KMS-11 (cell line): ENCODE data around the gene TVP23A.

Source experiments
- H2AFZ ChIP-seq: fragments of 200-600 bp; sonication (generic); 2 replicates; pipeline ENCODE4 v1.6.1; 2016; ENCODE audit warnings: antibody characterized with exemption, mixed run types, low read depth
- H3K27ac ChIP-seq: fragments of 200-600 bp; sonication (generic); 2 replicates; pipeline ENCODE4 v1.6.1; 2016; ENCODE audit warnings: mild to moderate bottlenecking, mixed run types
- H3K27me3 ChIP-seq: fragments of 200-600 bp; sonication (generic); 2 replicates; pipeline ENCODE4 v1.6.1; 2017; ENCODE audit warnings: mild to moderate bottlenecking, low read depth, mixed run types, moderate library complexity; ENCODE audit not compliant: insufficient read depth
- H3K36me3 ChIP-seq: fragments of 200-600 bp; sonication (generic); 2 replicates; pipeline ENCODE4 v1.6.1; 2017; ENCODE audit warnings: mild to moderate bottlenecking, mixed run types; ENCODE audit not compliant: insufficient read depth
- H3K4me1 ChIP-seq: fragments of 200-600 bp; sonication (generic); 2 replicates; pipeline ENCODE4 v1.6.1; 2016; ENCODE audit warnings: mild to moderate bottlenecking, low read depth, mixed run types; ENCODE audit not compliant: poor library complexity, severe bottlenecking
- H3K4me2 ChIP-seq: fragments of 200-600 bp; sonication (generic); 2 replicates; pipeline ENCODE4 v1.7.0; 2016; ENCODE audit warnings: mild to moderate bottlenecking, mixed run types
- H3K4me3 ChIP-seq: fragments of 200-600 bp; sonication (generic); IDR thresholded peaks from 2 replicates; pipeline ENCODE4 v1.6.1; 2017; ENCODE audit warnings: low read depth, low read length, mixed read lengths; ENCODE audit not compliant: insufficient read depth
- H3K79me2 ChIP-seq: fragments of 200-600 bp; sonication (generic); 2 replicates; pipeline ENCODE4 v1.6.1; 2016; ENCODE audit warnings: low read depth, mixed run types; ENCODE audit not compliant: insufficient read depth
- H3K9ac ChIP-seq: fragments of 200-600 bp; sonication (generic); 2 replicates; pipeline ENCODE4 v1.6.1; 2016; ENCODE audit warnings: mild to moderate bottlenecking, mixed run types
- H4K20me1 ChIP-seq: fragments of 200-600 bp; sonication (generic); 2 replicates; pipeline ENCODE4 v1.6.1; 2016; ENCODE audit warnings: mild to moderate bottlenecking, mixed run types; ENCODE audit not compliant: insufficient read depth
- CTCF ChIP-seq: fragments of 200-600 bp; sonication (generic); conservative IDR thresholded peaks from 2 replicates; pipeline ENCODE4 v1.6.1; 2017; ENCODE audit warnings: low read depth, mild to moderate bottlenecking, antibody characterized with exemption, low read length, moderate library complexity, mixed read lengths

The TVP23A gene

GRCh38 chr16:10852948-10853347, 34.4 kb upstream of the TVP23A start:
- H3K27me3 ChIP-seq, result no peaks in the 10 kb centered on the region
- H3K4me2 ChIP-seq, result no peak overlapping the region
- H3K36me3 ChIP-seq, result no peaks in the 10 kb centered on the region
- no peak overlapping the region for H3K9ac ChIP-seq
- H3K79me2 ChIP-seq, result no peaks in the 10 kb centered on the region
- H3K4me1 ChIP-seq, result peaks cover 14% of the 10 kb centered on the region
- H3K27ac ChIP-seq, result no peak overlapping the region; the same call in 1 of the 2 replicates
- 0 out of 2 replicates have a peak overlapping the region, but pooled peaks have one; percentile 2 for H2AFZ ChIP-seq
- TF ChIP-seq CTCF, result no peak
- H3K4me3 ChIP-seq, result no peak overlapping the region
- H4K20me1 ChIP-seq, result no peaks in the 10 kb centered on the region

- Histone ChIP-seq H3K79me2 (no peaks in the 10 kb centered on the region), H3K4me2 (no peak overlapping the region), H3K36me3 (no peaks in the 10 kb centered on the region), H4K20me1 (no peaks in the 10 kb centered on the region), H3K9ac (no peak overlapping the region), H3K4me3 (no peak overlapping the region), H3K27ac (no peak overlapping the region), H3K27me3 (no peaks in the 10 kb centered on the region), H2AFZ (no peak overlapping the region), H3K4me1 (peaks cover 14% of the 10 kb centered on the region)
- TF ChIP-seq CTCF, result no peak
Observed at GRCh38 chr16:10852286-10852685, 33.7 kb upstream of the TVP23A start.

GRCh38 chr16:10851512-10851911, 32.9 kb upstream of the TVP23A start:
- Histone ChIP-seq H3K79me2 (no peaks in the 10 kb centered on the region), H3K9ac (no peak overlapping the region), H3K4me2 (no peak overlapping the region), H3K27me3 (no peaks in the 10 kb centered on the region), H3K4me3 (no peak overlapping the region), H2AFZ (no peak overlapping the region), H3K36me3 (no peaks in the 10 kb centered on the region), H4K20me1 (no peaks in the 10 kb centered on the region), H3K27ac (no peak overlapping the region), H3K4me1 (peaks cover 21% of the 10 kb centered on the region)
- no peak for TF ChIP-seq CTCF

GRCh38 chr16:10850478-10850850, 31.9 kb upstream of the TVP23A start:
- H3K4me2 ChIP-seq, result no peak overlapping the region
- TF ChIP-seq CTCF, result no peak
- no peak overlapping the region for H2AFZ ChIP-seq
- H4K20me1 ChIP-seq, result no peaks in the 10 kb centered on the region
- no peak overlapping the region for H3K4me3 ChIP-seq
- H3K79me2 ChIP-seq, result no peaks in the 10 kb centered on the region
- no peaks in the 10 kb centered on the region for H3K36me3 ChIP-seq
- no peak overlapping the region for H3K27ac ChIP-seq
- H3K9ac ChIP-seq, result no peak overlapping the region
- H3K4me1 ChIP-seq, result peaks cover 24% of the 10 kb centered on the region
- H3K27me3 ChIP-seq, result no peaks in the 10 kb centered on the region
